Measurements from ENCODE around the gene TACC2.

TACC2 gene

GRCh38 chr10:122164815-122165483 is 176.0 kb downstream of the TACC2 start:
- H3K4me1 ChIP-seq (ENCODE audit: control insufficient read depth, insufficient read depth, low read length, poor library complexity, severe bottlenecking), result no peaks in the 10 kb centered on the region
- no peak for DNase-seq
- H3K9me3 ChIP-seq (ENCODE audit: control insufficient read depth, low read length), result no peaks in the 10 kb centered on the region
- H3K27me3 ChIP-seq (replicated peaks; ENCODE audit: control insufficient read depth, insufficient read depth, low read length, poor library complexity, severe bottlenecking), result peaks cover 10% of the 10 kb centered on the region
- H3K4me3 ChIP-seq (ENCODE audit: insufficient read depth, low read depth, low read length, poor library complexity, severe bottlenecking), result no peak overlapping the region
- no peak overlapping the region for H3K27ac ChIP-seq (ENCODE audit: insufficient read depth, low read length, poor library complexity, severe bottlenecking)
- no peaks in the 10 kb centered on the region for H3K36me3 ChIP-seq (ENCODE audit: control insufficient read depth, insufficient read depth, low read length)

- DNase-seq, result no peak
- no peaks in the 10 kb centered on the region for H3K36me3 ChIP-seq (ENCODE audit: control insufficient read depth, insufficient read depth, low read length)
- no peaks in the 10 kb centered on the region for H3K9me3 ChIP-seq (ENCODE audit: control insufficient read depth, low read length)
- peaks cover 10% of the 10 kb centered on the region for H3K27me3 ChIP-seq (replicated peaks; ENCODE audit: control insufficient read depth, insufficient read depth, low read length, poor library complexity, severe bottlenecking)
- no peaks in the 10 kb centered on the region for H3K4me1 ChIP-seq (ENCODE audit: control insufficient read depth, insufficient read depth, low read length, poor library complexity, severe bottlenecking)
- no peak overlapping the region for H3K27ac ChIP-seq (ENCODE audit: insufficient read depth, low read length, poor library complexity, severe bottlenecking)
- no peak overlapping the region for H3K4me3 ChIP-seq (ENCODE audit: insufficient read depth, low read depth, low read length, poor library complexity, severe bottlenecking)
Observed at GRCh38 chr10:122165484-122166276, 176.7 kb downstream of the TACC2 start.

- no peaks in the 10 kb centered on the region for H3K4me1 ChIP-seq (ENCODE audit: control insufficient read depth, insufficient read depth, low read length, poor library complexity, severe bottlenecking)
- peaks cover 7% of the 10 kb centered on the region for H3K27me3 ChIP-seq (replicated peaks; ENCODE audit: control insufficient read depth, insufficient read depth, low read length, poor library complexity, severe bottlenecking)
Observed at GRCh38 chr10:122168101-122168500, 179.1 kb downstream of the TACC2 start.

GRCh38 chr10:122168598-122169394 is 179.8 kb downstream of the TACC2 start:
- Histone ChIP-seq H3K4me3 (ENCODE audit: insufficient read depth, low read depth, low read length, poor library complexity, severe bottlenecking) (no peak overlapping the region), H3K9me3 (ENCODE audit: control insufficient read depth, low read length) (no peaks in the 10 kb centered on the region), H3K36me3 (ENCODE audit: control insufficient read depth, insufficient read depth, low read length) (no peaks in the 10 kb centered on the region), H3K4me1 (ENCODE audit: control insufficient read depth, insufficient read depth, low read length, poor library complexity, severe bottlenecking) (no peaks in the 10 kb centered on the region), H3K27ac (ENCODE audit: insufficient read depth, low read length, poor library complexity, severe bottlenecking) (no peak overlapping the region), H3K27me3 (replicated peaks; ENCODE audit: control insufficient read depth, insufficient read depth, low read length, poor library complexity, severe bottlenecking) (peaks cover 6% of the 10 kb centered on the region)
- DNase-seq, result no peak

More at GRCh38 chr10:122168101-122168500, 179.1 kb downstream of the TACC2 start:
- DNase-seq, result no peak
- Histone ChIP-seq H3K9me3 (ENCODE audit: control insufficient read depth, low read length) (no peaks in the 10 kb centered on the region), H3K27ac (ENCODE audit: insufficient read depth, low read length, poor library complexity, severe bottlenecking) (no peak overlapping the region), H3K4me3 (ENCODE audit: insufficient read depth, low read depth, low read length, poor library complexity, severe bottlenecking) (no peak overlapping the region), H3K36me3 (ENCODE audit: control insufficient read depth, insufficient read depth, low read length) (no peaks in the 10 kb centered on the region)

GRCh38 chr10:122170802-122171201 is 181.8 kb downstream of the TACC2 start:
- no peak for DNase-seq
- Histone ChIP-seq H3K27ac (ENCODE audit: insufficient read depth, low read length, poor library complexity, severe bottlenecking) (no peak overlapping the region), H3K36me3 (ENCODE audit: control insufficient read depth, insufficient read depth, low read length) (no peaks in the 10 kb centered on the region), H3K27me3 (replicated peaks; ENCODE audit: control insufficient read depth, insufficient read depth, low read length, poor library complexity, severe bottlenecking) (no peaks in the 10 kb centered on the region), H3K4me3 (ENCODE audit: insufficient read depth, low read depth, low read length, poor library complexity, severe bottlenecking) (no peak overlapping the region), H3K9me3 (ENCODE audit: control insufficient read depth, low read length) (no peaks in the 10 kb centered on the region), H3K4me1 (ENCODE audit: control insufficient read depth, insufficient read depth, low read length, poor library complexity, severe bottlenecking) (no peaks in the 10 kb centered on the region)

GRCh38 chr10:122171302-122172075 is 182.5 kb downstream of the TACC2 start:
- Histone ChIP-seq H3K9me3 (ENCODE audit: control insufficient read depth, low read length) (no peaks in the 10 kb centered on the region), H3K27ac (ENCODE audit: insufficient read depth, low read length, poor library complexity, severe bottlenecking) (no peak overlapping the region), H3K4me1 (ENCODE audit: control insufficient read depth, insufficient read depth, low read length, poor library complexity, severe bottlenecking) (no peaks in the 10 kb centered on the region), H3K27me3 (replicated peaks; ENCODE audit: control insufficient read depth, insufficient read depth, low read length, poor library complexity, severe bottlenecking) (no peaks in the 10 kb centered on the region), H3K36me3 (ENCODE audit: control insufficient read depth, insufficient read depth, low read length) (no peaks in the 10 kb centered on the region), H3K4me3 (ENCODE audit: insufficient read depth, low read depth, low read length, poor library complexity, severe bottlenecking) (no peak overlapping the region)
- DNase-seq, result no peak

GRCh38 chr10:122172361-122173008 is 183.5 kb downstream of the TACC2 start:
- no peak for DNase-seq
- no peaks in the 10 kb centered on the region for H3K9me3 ChIP-seq (ENCODE audit: control insufficient read depth, low read length)
- no peaks in the 10 kb centered on the region for H3K4me1 ChIP-seq (ENCODE audit: control insufficient read depth, insufficient read depth, low read length, poor library complexity, severe bottlenecking)
- H3K27ac ChIP-seq (ENCODE audit: insufficient read depth, low read length, poor library complexity, severe bottlenecking), result no peak overlapping the region
- H3K36me3 ChIP-seq (ENCODE audit: control insufficient read depth, insufficient read depth, low read length), result no peaks in the 10 kb centered on the region
- H3K4me3 ChIP-seq (ENCODE audit: insufficient read depth, low read depth, low read length, poor library complexity, severe bottlenecking), result no peak overlapping the region
- H3K27me3 ChIP-seq (replicated peaks; ENCODE audit: control insufficient read depth, insufficient read depth, low read length, poor library complexity, severe bottlenecking), result no peaks in the 10 kb centered on the region

GRCh38 chr10:122173337-122173736 is 184.4 kb downstream of the TACC2 start:
- H3K36me3 ChIP-seq (ENCODE audit: control insufficient read depth, insufficient read depth, low read length), result no peaks in the 10 kb centered on the region
- H3K27me3 ChIP-seq (replicated peaks; ENCODE audit: control insufficient read depth, insufficient read depth, low read length, poor library complexity, severe bottlenecking), result no peaks in the 10 kb centered on the region
- no peaks in the 10 kb centered on the region for H3K9me3 ChIP-seq (ENCODE audit: control insufficient read depth, low read length)
- no peak overlapping the region for H3K4me3 ChIP-seq (ENCODE audit: insufficient read depth, low read depth, low read length, poor library complexity, severe bottlenecking)
- H3K4me1 ChIP-seq (ENCODE audit: control insufficient read depth, insufficient read depth, low read length, poor library complexity, severe bottlenecking), result no peaks in the 10 kb centered on the region
- no peak for DNase-seq
- no peak overlapping the region for H3K27ac ChIP-seq (ENCODE audit: insufficient read depth, low read length, poor library complexity, severe bottlenecking)

- Histone ChIP-seq H3K27ac (ENCODE audit: insufficient read depth, low read length, poor library complexity, severe bottlenecking) (no peak overlapping the region), H3K4me3 (ENCODE audit: insufficient read depth, low read depth, low read length, poor library complexity, severe bottlenecking) (no peak overlapping the region), H3K4me1 (ENCODE audit: control insufficient read depth, insufficient read depth, low read length, poor library complexity, severe bottlenecking) (no peaks in the 10 kb centered on the region), H3K27me3 (replicated peaks; ENCODE audit: control insufficient read depth, insufficient read depth, low read length, poor library complexity, severe bottlenecking) (no peaks in the 10 kb centered on the region), H3K36me3 (ENCODE audit: control insufficient read depth, insufficient read depth, low read length) (no peaks in the 10 kb centered on the region), H3K9me3 (ENCODE audit: control insufficient read depth, low read length) (no peaks in the 10 kb centered on the region)
- DNase-seq, result no peak
Observed at GRCh38 chr10:122173766-122174435, 184.9 kb downstream of the TACC2 start.
